HepG2 (cell line): ENCODE measurements around the gene SDR39U1. TPM values are rescaled to one million over a fixed set of nuclear protein-coding genes. Genes with fewer than 3 reads are reported as not detected.
A peak's percentile ranks its signal among the peaks of the same experiment; 100 is the strongest.

ENCODE experiments used
- AHR ChIP-seq: IDR thresholded peaks from 2 replicates; pipeline ENCODE4 v1.6.1; 2018; ENCODE audit warnings: missing genetic modification reagents, missing compliant biosample characterization
- DNMT3B ChIP-seq: conservative IDR thresholded peaks from 2 replicates; pipeline ENCODE4 v1.6.1; 2016; ENCODE audit warnings: missing biosample characterization, control low read depth
- FOXO1 ChIP-seq: sonication (generic); formaldehyde crosslinking; IDR thresholded peaks from 2 replicates; pipeline ENCODE4 v1.4.0; 2020; ENCODE audit warnings: missing genetic modification reagents
- HBP1 ChIP-seq: IDR thresholded peaks from 2 replicates; pipeline ENCODE4 v1.6.1; 2016; ENCODE audit warnings: low read depth, control low read depth
- HOXA9 ChIP-seq: sonication (generic); formaldehyde crosslinking; IDR thresholded peaks from 2 replicates; pipeline ENCODE4 v1.8.1; 2022; ENCODE audit warnings: missing genetic modification reagents, mild to moderate bottlenecking, moderate library complexity, borderline replicate concordance
- MLX ChIP-seq: IDR thresholded peaks from 2 replicates; pipeline ENCODE4 v1.6.1; 2016
- PHB2 ChIP-seq: fragments of 450-650 bp; IDR thresholded peaks from 2 replicates; pipeline ENCODE4 v1.6.1; 2018; ENCODE audit not compliant: partially characterized antibody
- POLR2AphosphoS2 ChIP-seq: IDR thresholded peaks from 2 replicates; pipeline ENCODE4 v1.6.1; 2011; ENCODE audit warnings: low read depth, low read length, improper control_type of control experiment
- TBP ChIP-seq: sonication (generic); formaldehyde crosslinking; IDR thresholded peaks from 2 replicates; pipeline ENCODE4 v1.5.0; 2020; ENCODE audit warnings: missing genetic modification reagents
- TCF7 ChIP-seq: sonication (generic); IDR thresholded peaks from 2 replicates; pipeline ENCODE4 v1.6.1; 2016; ENCODE audit warnings: antibody characterized with exemption, low read depth
- ZBTB21 ChIP-seq: sonication (generic); formaldehyde crosslinking; IDR thresholded peaks from 2 replicates; pipeline ENCODE4 v1.4.0; 2020; ENCODE audit warnings: missing genetic modification reagents
- ZBTB40 ChIP-seq, 2 experiments: fragments of 450-650 bp in 1 of 2; sonication (generic) in 1 of 2; formaldehyde crosslinking in 1 of 2; IDR thresholded peaks; 2 replicates each; pipeline versions ENCODE4 v1.6.1 to v1.8.0; 2016 to 2022; ENCODE audit warnings: antibody characterized with exemption in 1 of 2, mild to moderate bottlenecking in 1 of 2, missing genetic modification reagents in 1 of 2
- ZBTB7A ChIP-seq: sonication (generic); formaldehyde crosslinking; IDR thresholded peaks from 2 replicates; pipeline ENCODE4 v1.8.0; 2022; ENCODE audit warnings: mild to moderate bottlenecking, missing genetic modification reagents
- ZKSCAN5 ChIP-seq: sonication (generic); formaldehyde crosslinking; IDR thresholded peaks from 2 replicates; pipeline ENCODE4 v1.5.1; 2020; ENCODE audit warnings: mild to moderate bottlenecking, missing genetic modification reagents
- ZNF17 ChIP-seq: sonication (generic); formaldehyde crosslinking; IDR thresholded peaks from 2 replicates; pipeline ENCODE4 v1.5.0; 2020; ENCODE audit warnings: mild to moderate bottlenecking, missing genetic modification reagents
- ZNF230 ChIP-seq: sonication (generic); formaldehyde crosslinking; IDR thresholded peaks from 2 replicates; pipeline ENCODE4 v1.4.0; 2020; ENCODE audit warnings: mild to moderate bottlenecking, missing genetic modification reagents
- ZNF34 ChIP-seq: sonication (generic); formaldehyde crosslinking; IDR thresholded peaks from 2 replicates; pipeline ENCODE4 v1.4.0; 2020; ENCODE audit warnings: mild to moderate bottlenecking, missing genetic modification reagents, borderline replicate concordance
- ZNF441 ChIP-seq: sonication (generic); formaldehyde crosslinking; IDR thresholded peaks from 2 replicates; pipeline ENCODE4 v1.7.0; 2021; ENCODE audit warnings: missing genetic modification reagents, borderline replicate concordance
- ZNF780A ChIP-seq: sonication (generic); formaldehyde crosslinking; IDR thresholded peaks from 2 replicates; pipeline ENCODE4 v1.8.0; 2022; ENCODE audit warnings: mild to moderate bottlenecking, missing genetic modification reagents, moderate library complexity
- polyA plus RNA-seq, 8 experiments: library from polyadenylated mRNA; depleted of rRNA in 3 of 8; stranded (reverse) in 7 of 8; unstranded in 1 of 8; fragments of >200 nt; fragmentation: Illumina TruSeq in 4 of 8; extraction: Trizol in 4 of 8; gene quantifications; 2 replicates each; pipeline versions ENCODE4 v1.2.1 to v1.2.3, GENCODE V29; 2011 to 2016; ENCODE audit warnings: low read depth in 4 of 8, missing spikeins in 1 of 8, mixed read lengths in 1 of 8; ENCODE audit not compliant: insufficient read depth in 1 of 8
- total RNA-seq, 5 experiments: library from RNA; depleted of rRNA; stranded (reverse); fragments of >200 nt; fragmentation: Illumina TruSeq; extraction: Trizol; gene quantifications; 2 replicates each; pipeline ENCODE4 v1.2.3, GENCODE V29; 2016; ENCODE audit warnings: low read depth in 1 of 5

Gene SDR39U1
- total and polyA plus RNA-seq, 2 of the 13 experiments (the other 11 are each of a cell fraction or from before 2014, with no cell fraction given): 34.4 to 129 TPM

DNA sequence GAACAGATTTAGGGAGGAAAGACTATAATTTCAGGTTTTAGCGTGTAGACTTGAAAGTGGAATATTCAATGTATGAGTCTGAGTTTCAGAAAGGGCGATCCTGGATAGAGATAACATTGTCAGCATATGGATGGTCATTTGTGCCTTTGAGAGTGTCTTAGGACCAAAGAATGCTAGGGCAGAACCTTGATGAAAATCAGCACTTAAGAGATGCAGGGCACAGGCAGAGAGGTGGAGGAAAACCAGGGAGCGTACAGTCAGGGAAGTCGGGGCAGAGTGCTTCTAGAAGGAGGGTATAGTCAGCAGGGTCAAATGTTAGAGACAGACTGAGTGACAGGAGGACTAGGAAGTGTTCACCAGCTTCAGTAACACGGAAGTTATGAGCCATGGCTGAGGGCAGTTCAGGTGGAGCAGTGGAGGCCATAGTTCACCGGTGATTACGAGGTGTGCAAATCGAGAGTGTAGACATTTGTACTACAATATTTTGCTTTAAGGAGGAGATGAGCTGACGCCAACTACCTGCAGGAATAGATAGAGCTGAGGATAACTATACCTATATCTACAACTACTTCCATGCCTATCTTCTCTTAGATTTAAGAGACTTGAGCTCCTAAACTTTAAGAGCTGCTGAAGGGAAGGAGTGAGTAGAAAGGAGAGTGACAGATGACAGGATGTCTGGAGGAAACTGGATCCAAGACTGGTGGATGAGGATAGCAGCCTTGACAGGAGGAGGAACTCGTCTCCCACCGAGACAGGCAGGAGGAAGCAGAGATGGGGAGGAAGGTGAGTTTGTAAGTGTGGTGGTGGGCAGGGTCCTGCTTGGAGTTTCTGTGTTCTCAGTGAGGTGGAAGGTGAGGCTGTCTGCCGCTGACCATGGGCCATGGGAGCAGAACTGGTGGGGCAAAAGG, 19.6 kb downstream of the SDR39U1 start (continued):
- peak; percentile 66 for TF ChIP-seq ZKSCAN5
- TF ChIP-seq ZBTB21 (CRISPR knock-in tag): peak; percentile 24; the same call in 1 of the 2 replicates
- TF ChIP-seq ZNF230 (CRISPR knock-in tag): 0 out of 2 replicates have a peak, but pooled peaks have one; percentile 31
- no peak for TF ChIP-seq MLX
- peak; percentile 47; the same call in 1 of the 2 replicates for TF ChIP-seq FOXO1 (CRISPR knock-in tag)
- TF ChIP-seq TCF7: no peak
- no peak for TF ChIP-seq ZBTB40 (IDR thresholded peaks at IDR 0.05)
- TF ChIP-seq ZBTB40 (CRISPR knock-in tag; IDR thresholded peaks at IDR 0.05): no peak
- TF ChIP-seq HBP1 (CRISPR knock-in tag): 0 out of 2 replicates have a peak, but pooled peaks have one; percentile 42
- no peak for TF ChIP-seq ZBTB7A (CRISPR knock-in tag)
- no peak for TF ChIP-seq DNMT3B (CRISPR knock-in tag)
- TF ChIP-seq PHB2: no peak
- no peak for TF ChIP-seq ZNF34 (CRISPR knock-in tag)
- no peak for TF ChIP-seq POLR2AphosphoS2
- no peak for TF ChIP-seq ZNF17
- TF ChIP-seq HOXA9 (CRISPR knock-in tag): 0 out of 2 replicates have a peak, but pooled peaks have one; percentile 71
- no peak for TF ChIP-seq TBP (CRISPR knock-in tag)
- 0 out of 2 replicates have a peak, but pooled peaks have one; percentile 19 for TF ChIP-seq ZNF441 (CRISPR knock-in tag)
- TF ChIP-seq ZNF780A (CRISPR knock-in tag): no peak
- no peak for TF ChIP-seq AHR
